SK-N-MC (cell line): ENCODE data around the gene NLRP11.
"Not testable (repeated sequence)": the region's sequence is repeated elsewhere in the genome, so short reads cannot be mapped to it uniquely, and the experiment has no call there.

Source experiments
- FOXP2 ChIP-seq: optimal IDR thresholded peaks from 2 replicates; pipeline ENCODE3; 2011; ENCODE audit warnings: mild to moderate bottlenecking, moderate library complexity; ENCODE audit not compliant: insufficient read depth; ENCODE audit errors: extremely low read length, control extremely low read depth
- POLR2AphosphoS5 ChIP-seq: IDR thresholded peaks from 2 replicates; pipeline ENCODE4 v1.6.1; 2012; ENCODE audit warnings: mild to moderate bottlenecking, low read depth, low read length, borderline replicate concordance

DNA sequence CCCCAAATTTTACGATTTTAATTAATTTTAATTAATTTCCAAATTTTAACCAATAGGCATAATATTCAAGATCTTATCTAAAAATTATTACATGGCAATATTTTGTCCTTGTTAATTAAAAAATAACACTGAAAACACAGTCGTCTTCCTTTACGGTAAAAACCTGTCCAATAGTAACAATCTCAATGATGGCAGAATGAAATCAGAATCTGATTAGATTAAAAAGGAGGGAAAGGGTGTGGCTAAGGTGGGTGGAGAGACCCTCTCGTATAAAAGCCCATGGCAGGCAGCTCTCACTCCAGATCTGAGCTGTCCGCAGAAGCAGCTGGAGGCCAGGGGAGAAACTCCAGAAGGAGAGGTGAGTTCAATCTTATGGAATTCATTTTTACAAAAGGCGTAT is 63.0 kb downstream of the NLRP11 start, which contains the start of gene RFPL4AL1:
- TF ChIP-seq POLR2AphosphoS5, FOXP2: not testable (repeated sequence)
